ENCODE measurements around the gene DDI2. TPM values are rescaled to one million over a fixed set of nuclear protein-coding genes. Genes with fewer than 3 reads are reported as not detected.
A peak's percentile ranks its signal among the peaks of the same experiment; 100 is the strongest.

DDI2 gene
- 10 to 100 TPM; 46.2 to 47.6 TPM for total RNA-seq
- 1 to 10 TPM; 1.0 to 5.2 TPM for polyA plus RNA-seq

DNA sequence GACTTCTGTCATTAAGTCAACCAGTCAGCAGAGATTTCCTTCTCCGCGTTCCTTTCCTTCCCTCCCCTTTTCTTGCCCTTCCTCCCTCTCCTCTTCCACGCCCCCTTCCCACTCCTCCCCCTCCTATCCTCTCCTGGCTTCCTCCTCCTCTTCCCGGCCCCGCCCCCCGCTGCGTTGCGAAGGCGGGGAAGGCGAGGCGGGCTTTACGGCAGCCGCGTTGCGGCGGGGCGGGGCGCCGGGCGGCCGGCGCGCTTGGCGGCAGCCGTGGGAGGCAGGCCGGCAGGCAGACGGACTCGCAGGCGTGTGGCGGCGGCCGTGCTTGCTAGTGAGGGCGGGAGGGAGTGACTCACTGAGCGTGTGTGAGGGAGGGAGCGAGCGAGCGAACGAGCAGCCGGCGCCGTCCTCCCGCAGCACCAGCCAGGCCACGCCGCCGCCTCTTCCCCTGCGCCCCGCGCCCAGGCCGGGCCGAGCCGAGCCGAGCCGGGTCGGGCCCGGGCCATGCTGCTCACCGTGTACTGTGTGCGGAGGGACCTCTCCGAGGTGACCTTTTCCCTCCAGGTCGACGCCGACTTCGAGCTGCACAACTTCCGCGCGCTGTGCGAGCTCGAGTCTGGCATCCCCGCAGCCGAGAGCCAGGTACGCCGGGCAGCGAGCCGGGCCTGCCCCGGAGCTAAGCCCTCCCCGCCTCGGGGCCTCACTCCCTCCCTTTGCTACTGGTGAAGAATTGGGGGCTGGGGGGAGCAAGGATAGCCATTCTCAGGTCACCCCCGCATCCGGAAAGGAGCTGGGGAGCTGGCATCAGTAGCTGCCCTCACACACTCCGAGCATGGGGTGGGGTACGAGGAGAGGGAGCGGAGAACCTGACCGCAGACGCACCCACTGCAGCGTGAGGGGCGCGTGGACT lies at the start of gene DDI2:
TSS of gene DDI2 (plus strand) at position 286 of the 904 bp plus-strand sequence. CDS start at position 499, 213 bp downstream.
- peaks cover 0 to 1% (median 0%) of the 10 kb centered on the region in 8 donors for H3K9me3 Mint-ChIP-seq
- no peaks in the 10 kb centered on the region for H3K36me3 ChIP-seq (ENCODE audit: insufficient read depth, low read length)
- H3K27me3 Mint-ChIP-seq: no peaks in the 10 kb centered on the region
- ChIA-PET CTCF (ENCODE audit: partially characterized antibody) (interaction anchor here (0.7 to 1.5 kb wide), 5 partner anchors 10 to 36 kb away, joined by 3 to 5 read pairs (median 3); no protein-coding TSS in a partner anchor), POLR2A (ENCODE audit: partially characterized antibody) (interaction anchor here (0.8 to 4.9 kb wide), 16 partner anchors 10 to 230 kb away, joined by 3 to 43 read pairs (median 5); partner anchors contain the start of genes CASP9, DNAJC16 and SPEN)
- H3K27ac Mint-ChIP-seq: peak within 1 kb of the TSS; percentile 76 to 98 (median 96)
- no peaks in the 10 kb centered on the region for H3K9me3 ChIP-seq (ENCODE audit: control insufficient read depth in 1 of 2, low read length in 2 of 2)
- H3K27ac ChIP-seq (ENCODE audit: low read depth, low read length): peak within 1 kb of the TSS; percentile 86
- peaks cover 28 to 56% (median 42%) of the 10 kb centered on the region in 4 donors for H3K4me1 Mint-ChIP-seq
- peak within 1 kb of the TSS; percentile 68 to 93 for H3K4me3 ChIP-seq (ENCODE audit: low read length in 2 of 2)
- peaks cover 51% of the 10 kb centered on the region for H3K4me1 ChIP-seq (ENCODE audit: insufficient read depth, low read length)
- intact Hi-C loops (cut with micrococcal nuclease): loop anchor here (1.0 to 10.0 kb wide), 4 partner anchors 14 to 217 kb away; partner anchors contain the start of gene DNAJC16
- peak within 1 kb of the TSS; percentile 92 to 94 (median 93) for H3K4me3 Mint-ChIP-seq
- no peaks in the 10 kb centered on the region for H3K27me3 ChIP-seq (ENCODE audit: insufficient read depth, low read length)
- peak; percentile 91 to 97 (median 93) for DNase-seq
- peaks cover 0 to 12% of the 10 kb centered on the region in 2 donors for H3K36me3 Mint-ChIP-seq

DNA sequence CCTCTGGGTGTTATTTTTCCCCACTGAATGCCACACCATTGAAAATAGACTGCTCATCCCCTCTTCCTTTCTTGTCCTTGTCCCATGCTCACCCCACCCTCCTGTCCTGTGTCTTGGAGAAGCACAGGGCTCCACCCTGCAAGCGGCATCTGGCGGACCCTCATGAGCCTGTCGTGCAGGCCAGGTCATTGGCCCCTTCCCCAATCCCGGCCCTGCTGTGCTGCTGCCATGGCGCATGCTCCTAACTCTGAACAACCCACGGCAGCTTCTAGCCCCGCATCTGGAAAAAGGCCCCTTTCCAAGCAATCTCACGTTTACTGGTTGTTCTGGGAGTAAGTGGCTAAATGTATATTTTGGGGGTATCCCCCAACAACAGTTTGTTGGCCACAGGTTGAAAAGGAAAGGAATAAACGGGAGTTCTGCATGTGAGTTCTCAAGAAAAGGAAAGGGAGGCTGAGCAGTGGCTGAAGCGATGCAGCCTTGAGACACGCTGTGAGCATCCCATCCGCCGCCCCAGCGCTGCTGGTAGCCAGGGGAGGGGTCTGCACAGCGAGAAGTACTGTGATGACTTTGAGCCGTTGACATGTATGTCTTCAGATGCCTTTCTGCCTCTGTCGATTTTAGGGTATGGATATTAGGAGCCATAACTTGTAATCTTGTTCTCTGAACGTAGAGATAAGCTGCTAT lies 48.7 kb upstream of the DDI2 start:
- Mint-ChIP-seq H3K36me3 (peaks cover 43 to 73% of the 10 kb centered on the region in 2 donors), H3K9me3 (no peaks in the 10 kb centered on the region), H3K4me1 (peaks cover 0 to 2% (median 0%) of the 10 kb centered on the region in 4 donors), H3K27me3 (no peaks in the 10 kb centered on the region), H3K27ac (peak overlapping the region in 5 of 7 donors; percentile 13 to 90 (median 62)), H3K4me3 (no peak overlapping the region)
- H3K4me3 ChIP-seq (ENCODE audit: low read length in 2 of 2): no peak overlapping the region
- intact Hi-C loops (cut with micrococcal nuclease): no loop called here
- H3K27ac ChIP-seq (ENCODE audit: low read depth, low read length): no peak overlapping the region
- no peak for DNase-seq
- peaks cover 47% of the 10 kb centered on the region for H3K36me3 ChIP-seq (ENCODE audit: insufficient read depth, low read length)
- no peaks in the 10 kb centered on the region for H3K9me3 ChIP-seq (ENCODE audit: control insufficient read depth in 1 of 2, low read length in 2 of 2)
- ChIA-PET CTCF (ENCODE audit: partially characterized antibody) (no interaction called here), POLR2A (ENCODE audit: partially characterized antibody) (no interaction called here)
- no peaks in the 10 kb centered on the region for H3K27me3 ChIP-seq (ENCODE audit: insufficient read depth, low read length)
- H3K4me1 ChIP-seq (ENCODE audit: insufficient read depth, low read length): no peaks in the 10 kb centered on the region

DNA sequence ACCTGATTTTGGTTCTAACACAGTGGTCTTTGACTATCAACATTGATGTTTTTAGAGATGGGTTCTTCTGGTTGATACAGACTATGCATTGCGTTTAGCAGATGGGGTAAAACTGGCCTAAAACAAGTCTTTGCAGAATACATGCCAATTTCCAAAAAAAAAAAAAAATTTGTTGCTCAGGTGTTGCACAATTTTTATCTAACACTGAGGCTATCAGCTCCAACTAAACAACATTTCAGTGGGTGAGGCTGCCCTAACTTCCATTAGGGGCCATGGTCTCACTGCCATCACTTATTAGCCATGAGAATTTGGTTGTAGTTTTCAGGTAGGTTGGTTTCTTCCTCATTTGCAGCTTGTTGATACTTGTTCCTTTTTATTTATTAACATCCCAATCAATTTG lies 46.4 kb upstream of the DDI2 start:
- DNase-seq: no peak
- peaks cover 39 to 69% of the 10 kb centered on the region in 2 donors for H3K36me3 Mint-ChIP-seq
- intact Hi-C loops (cut with micrococcal nuclease): no loop called here

DNA sequence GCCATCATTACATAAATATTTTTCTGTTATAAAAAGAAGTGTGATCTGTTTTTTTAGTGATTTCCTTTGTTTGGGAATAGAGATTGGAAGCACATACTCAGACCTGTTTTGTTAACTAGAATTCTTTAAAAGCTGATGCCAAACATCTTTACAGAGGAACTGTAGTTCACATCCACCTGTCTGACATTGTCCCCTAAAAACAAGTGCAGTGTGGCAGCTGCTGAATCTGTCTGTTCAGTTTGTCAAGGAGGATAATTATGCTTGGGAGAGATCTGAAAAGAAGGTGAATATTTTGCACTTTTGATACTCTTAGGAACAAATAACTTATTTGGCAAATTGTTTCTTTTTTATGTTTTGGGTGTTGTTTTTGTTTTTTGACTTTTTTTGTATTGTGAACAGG lies 46.0 kb upstream of the DDI2 start:
- DNase-seq: no peak
- Mint-ChIP-seq H3K4me3 (no peak overlapping the region), H3K36me3 (peaks cover 35 to 65% of the 10 kb centered on the region in 2 donors), H3K9me3 (no peaks in the 10 kb centered on the region), H3K27ac (peak overlapping the region in 5 of 7 donors; percentile 8 to 78 (median 62)), H3K4me1 (peaks cover 0 to 5% (median 1%) of the 10 kb centered on the region in 4 donors), H3K27me3 (no peaks in the 10 kb centered on the region)
- H3K36me3 ChIP-seq (ENCODE audit: insufficient read depth, low read length): peaks cover 29% of the 10 kb centered on the region
- H3K4me1 ChIP-seq (ENCODE audit: insufficient read depth, low read length): no peaks in the 10 kb centered on the region
- H3K27me3 ChIP-seq (ENCODE audit: insufficient read depth, low read length): no peaks in the 10 kb centered on the region
- CTCF ChIA-PET (ENCODE audit: partially characterized antibody): interaction anchor here (1.2 kb wide), 1 partner anchor 9 kb away, joined by 3 read pairs; no protein-coding TSS in a partner anchor
- H3K4me3 ChIP-seq (ENCODE audit: low read length in 2 of 2): no peak overlapping the region
- intact Hi-C loops (cut with micrococcal nuclease): no loop called here
- H3K9me3 ChIP-seq (ENCODE audit: control insufficient read depth in 1 of 2, low read length in 2 of 2): no peaks in the 10 kb centered on the region
- POLR2A ChIA-PET (ENCODE audit: partially characterized antibody): no interaction called here
- H3K27ac ChIP-seq (ENCODE audit: low read depth, low read length): no peak overlapping the region

More for the DNA sequence above, 46.4 kb upstream of the DDI2 start:
- Mint-ChIP-seq H3K4me3 (no peak overlapping the region), H3K27me3 (no peaks in the 10 kb centered on the region), H3K27ac (peak overlapping the region in 5 of 7 donors; percentile 8 to 73 (median 32)), H3K9me3 (no peaks in the 10 kb centered on the region), H3K4me1 (peaks cover 0 to 5% (median 1%) of the 10 kb centered on the region in 4 donors)
- H3K36me3 ChIP-seq (ENCODE audit: insufficient read depth, low read length): peaks cover 33% of the 10 kb centered on the region
- POLR2A ChIA-PET (ENCODE audit: partially characterized antibody): interaction anchor here (1.4 kb wide), 1 partner anchor 8 kb away, joined by 4 read pairs; no protein-coding TSS in a partner anchor
- no peak overlapping the region for H3K27ac ChIP-seq (ENCODE audit: low read depth, low read length)
- CTCF ChIA-PET (ENCODE audit: partially characterized antibody): interaction anchor here (1.2 to 1.8 kb wide), 2 partner anchors 9 to 18 kb away, joined by 3 read pairs; no protein-coding TSS in a partner anchor
- H3K4me3 ChIP-seq (ENCODE audit: low read length in 2 of 2): no peak overlapping the region
- no peaks in the 10 kb centered on the region for H3K9me3 ChIP-seq (ENCODE audit: control insufficient read depth in 1 of 2, low read length in 2 of 2)
- no peaks in the 10 kb centered on the region for H3K4me1 ChIP-seq (ENCODE audit: insufficient read depth, low read length)
- no peaks in the 10 kb centered on the region for H3K27me3 ChIP-seq (ENCODE audit: insufficient read depth, low read length)

DNA sequence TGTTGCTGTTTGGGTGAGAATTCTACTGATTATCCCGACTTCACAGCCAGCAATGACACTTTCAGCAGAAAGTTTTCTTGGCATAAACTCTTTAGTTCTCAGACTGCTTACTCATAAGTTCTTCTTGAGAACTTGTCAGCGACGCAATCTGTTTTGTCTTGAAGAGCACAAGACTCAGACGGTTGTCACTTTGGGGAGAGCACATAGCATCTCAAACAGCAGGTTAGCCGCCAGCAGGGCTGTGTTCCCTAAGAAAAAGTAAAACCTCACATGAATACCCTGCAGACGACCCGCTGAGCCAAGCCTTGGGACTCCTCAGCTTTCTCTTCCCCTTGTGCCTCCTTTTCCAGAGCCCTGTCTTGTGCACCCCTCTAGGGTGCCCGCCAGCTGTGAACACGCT lies 43.8 kb upstream of the DDI2 start:
- ChIA-PET CTCF (ENCODE audit: partially characterized antibody) (no interaction called here), POLR2A (ENCODE audit: partially characterized antibody) (no interaction called here)
- intact Hi-C loops (cut with micrococcal nuclease): no loop called here
- H3K27me3 Mint-ChIP-seq: no peaks in the 10 kb centered on the region
- no peaks in the 10 kb centered on the region for H3K9me3 Mint-ChIP-seq
- no peaks in the 10 kb centered on the region for H3K9me3 ChIP-seq (ENCODE audit: control insufficient read depth in 1 of 2, low read length in 2 of 2)
- H3K27me3 ChIP-seq (ENCODE audit: insufficient read depth, low read length): no peaks in the 10 kb centered on the region
- H3K36me3 ChIP-seq (ENCODE audit: insufficient read depth, low read length): peaks cover 12% of the 10 kb centered on the region
- H3K4me1 ChIP-seq (ENCODE audit: insufficient read depth, low read length): peaks cover 15% of the 10 kb centered on the region
- H3K4me3 ChIP-seq (ENCODE audit: low read length in 2 of 2): no peak overlapping the region
- no peak overlapping the region for H3K4me3 Mint-ChIP-seq
- H3K4me1 Mint-ChIP-seq: peaks cover 8 to 23% (median 15%) of the 10 kb centered on the region in 4 donors
- H3K36me3 Mint-ChIP-seq: peaks cover 29 to 45% of the 10 kb centered on the region in 2 donors
- peak overlapping the region in 1 of 7 donors; percentile 19 for H3K27ac Mint-ChIP-seq
- H3K27ac ChIP-seq (ENCODE audit: low read depth, low read length): no peak overlapping the region
- no peak for DNase-seq

DNA sequence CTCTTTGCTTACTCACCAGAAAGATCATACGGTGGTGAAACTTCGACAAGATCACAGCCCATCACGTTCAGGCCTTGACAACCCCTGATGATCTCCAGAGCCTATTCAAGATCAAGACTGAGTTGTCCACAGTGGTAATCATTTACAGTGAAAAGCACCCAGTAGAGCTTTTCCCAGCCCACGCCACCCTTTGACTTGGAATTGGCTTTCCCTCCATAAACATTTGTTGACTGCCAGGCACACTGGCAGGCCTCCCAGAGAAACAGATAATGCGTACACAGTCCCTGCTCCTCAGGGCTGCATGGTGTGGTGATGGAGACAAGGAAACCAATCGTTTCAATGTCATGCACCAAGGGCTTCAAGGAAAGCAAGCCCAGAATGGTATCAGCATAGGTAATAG lies 42.5 kb upstream of the DDI2 start:
- Histone ChIP-seq H3K4me1 (ENCODE audit: insufficient read depth, low read length) (peaks cover 28% of the 10 kb centered on the region), H3K27ac (ENCODE audit: low read depth, low read length) (no peak overlapping the region), H3K4me3 (ENCODE audit: low read length in 2 of 2) (no peak overlapping the region), H3K9me3 (ENCODE audit: control insufficient read depth in 1 of 2, low read length in 2 of 2) (no peaks in the 10 kb centered on the region), H3K36me3 (ENCODE audit: insufficient read depth, low read length) (peaks cover 12% of the 10 kb centered on the region), H3K27me3 (ENCODE audit: insufficient read depth, low read length) (no peaks in the 10 kb centered on the region)
- no peaks in the 10 kb centered on the region for H3K27me3 Mint-ChIP-seq
- H3K9me3 Mint-ChIP-seq: no peaks in the 10 kb centered on the region
- CTCF ChIA-PET (ENCODE audit: partially characterized antibody): no interaction called here
- H3K4me1 Mint-ChIP-seq: peaks cover 21 to 36% (median 27%) of the 10 kb centered on the region in 4 donors
- POLR2A ChIA-PET (ENCODE audit: partially characterized antibody): no interaction called here
- H3K27ac Mint-ChIP-seq: peak overlapping the region in 5 of 7 donors; percentile 24 to 84 (median 69)
- H3K36me3 Mint-ChIP-seq: peaks cover 22 to 35% of the 10 kb centered on the region in 2 donors
- intact Hi-C loops (cut with micrococcal nuclease): no loop called here
- H3K4me3 Mint-ChIP-seq: peak overlapping the region in 1 of 8 donors; percentile 1
- no peak for DNase-seq

Data from CD4-positive, alpha-beta memory T cell (primary cell).